ENCODE data around the gene KCNJ2.
A peak's percentile ranks its signal among the peaks of the same experiment; 100 is the strongest.

The KCNJ2 gene

GRCh38 chr17:70138291-70138865 lies 31.0 kb upstream of the KCNJ2 start:
- Histone ChIP-seq H3K4me2 (ENCODE audit: low read length) (no peak overlapping the region), H3K27ac (ENCODE audit: low read depth, low read length, poor library complexity, severe bottlenecking) (no peak overlapping the region), H3K27me3 (ENCODE audit: insufficient read depth, low read length) (no peaks in the 10 kb centered on the region), H3K9ac (ENCODE audit: low read length) (no peak overlapping the region), H3K9me3 (ENCODE audit: low read length) (no peaks in the 10 kb centered on the region), H3K36me3 (ENCODE audit: insufficient read depth, low read length) (peaks cover under 1% of the 10 kb centered on the region), H3F3A (ENCODE audit: insufficient read depth, low read length) (no peaks in the 10 kb centered on the region), H2AFZ (ENCODE audit: low read length) (no peak overlapping the region), H4K20me1 (ENCODE audit: insufficient read depth, low read length) (no peaks in the 10 kb centered on the region), H3K4me1 (ENCODE audit: insufficient read depth, low read length, severe bottlenecking) (peaks cover 39% of the 10 kb centered on the region), H3K4me3 (ENCODE audit: low read depth, low read length, poor library complexity, severe bottlenecking) (no peak overlapping the region), H3K9me2 (ENCODE audit: low read depth, low read length) (no peaks in the 10 kb centered on the region), H3K79me2 (ENCODE audit: insufficient read depth, low read length) (no peaks in the 10 kb centered on the region)
- TF ChIP-seq EZH2 (IDR thresholded peaks at IDR 0.05; ENCODE audit: borderline replicate concordance, low read length) (no peak), CTCF (IDR thresholded peaks at IDR 0.05; ENCODE audit: low read length) (no peak)

- H3K27ac ChIP-seq (ENCODE audit: low read depth, low read length, poor library complexity, severe bottlenecking): no peak overlapping the region
- H3K4me1 ChIP-seq (ENCODE audit: insufficient read depth, low read length, severe bottlenecking): peaks cover 36% of the 10 kb centered on the region
- H4K20me1 ChIP-seq (ENCODE audit: insufficient read depth, low read length): no peaks in the 10 kb centered on the region
- TF ChIP-seq CTCF (IDR thresholded peaks at IDR 0.05; ENCODE audit: low read length) (no peak), EZH2 (IDR thresholded peaks at IDR 0.05; ENCODE audit: borderline replicate concordance, low read length) (no peak)
- no peaks in the 10 kb centered on the region for H3K79me2 ChIP-seq (ENCODE audit: insufficient read depth, low read length)
- H3K9me2 ChIP-seq (ENCODE audit: low read depth, low read length): no peaks in the 10 kb centered on the region
- H3K36me3 ChIP-seq (ENCODE audit: insufficient read depth, low read length): no peaks in the 10 kb centered on the region; the same call in 1 of the 2 replicates
- H3K27me3 ChIP-seq (ENCODE audit: insufficient read depth, low read length): no peaks in the 10 kb centered on the region
- no peak overlapping the region for H3K4me2 ChIP-seq (ENCODE audit: low read length)
- no peaks in the 10 kb centered on the region for H3K9me3 ChIP-seq (ENCODE audit: low read length)
- H3K4me3 ChIP-seq (ENCODE audit: low read depth, low read length, poor library complexity, severe bottlenecking): no peak overlapping the region
- no peaks in the 10 kb centered on the region for H3F3A ChIP-seq (ENCODE audit: insufficient read depth, low read length)
- no peak overlapping the region for H2AFZ ChIP-seq (ENCODE audit: low read length)
- no peak overlapping the region for H3K9ac ChIP-seq (ENCODE audit: low read length)
Measured at GRCh38 chr17:70139449-70139993, 29.8 kb upstream of the KCNJ2 start.

- no peak overlapping the region for H2AFZ ChIP-seq (ENCODE audit: low read length)
- H3K4me3 ChIP-seq (ENCODE audit: low read depth, low read length, poor library complexity, severe bottlenecking): no peak overlapping the region
Measured at GRCh38 chr17:70144260-70144846, 25.0 kb upstream of the KCNJ2 start.

More at GRCh38 chr17:70144260-70144846, 25.0 kb upstream of the KCNJ2 start:
- Histone ChIP-seq H3K27ac (ENCODE audit: low read depth, low read length, poor library complexity, severe bottlenecking) (no peak overlapping the region), H3K27me3 (ENCODE audit: insufficient read depth, low read length) (no peaks in the 10 kb centered on the region), H3K4me2 (ENCODE audit: low read length) (no peak overlapping the region), H4K20me1 (ENCODE audit: insufficient read depth, low read length) (no peaks in the 10 kb centered on the region), H3K9me3 (ENCODE audit: low read length) (no peaks in the 10 kb centered on the region), H3K9ac (ENCODE audit: low read length) (no peak overlapping the region), H3K79me2 (ENCODE audit: insufficient read depth, low read length) (no peaks in the 10 kb centered on the region), H3F3A (ENCODE audit: insufficient read depth, low read length) (no peaks in the 10 kb centered on the region), H3K36me3 (ENCODE audit: insufficient read depth, low read length) (no peaks in the 10 kb centered on the region), H3K4me1 (ENCODE audit: insufficient read depth, low read length, severe bottlenecking) (no peaks in the 10 kb centered on the region), H3K9me2 (ENCODE audit: low read depth, low read length) (no peaks in the 10 kb centered on the region)
- TF ChIP-seq EZH2 (IDR thresholded peaks at IDR 0.05; ENCODE audit: borderline replicate concordance, low read length) (no peak), CTCF (IDR thresholded peaks at IDR 0.05; ENCODE audit: low read length) (peak; percentile 85)
